Purkinje cell (primary cell): ENCODE results near the gene DHX16. TPM values are rescaled to one million over a fixed set of nuclear protein-coding genes. Genes with fewer than 3 reads are reported as not detected.

ENCODE experiments used
- polyA plus RNA-seq: library from polyadenylated mRNA; unstranded; fragments of >200 nt; fragmentation: Nextera tagmentation; gene quantifications from 2 replicates; pipeline ENCODE4 v1.2.1, GENCODE V29; 2014

The DHX16 gene
- polyA plus RNA-seq: 6.8 and 13.8 TPM in 2 replicates

DNA sequence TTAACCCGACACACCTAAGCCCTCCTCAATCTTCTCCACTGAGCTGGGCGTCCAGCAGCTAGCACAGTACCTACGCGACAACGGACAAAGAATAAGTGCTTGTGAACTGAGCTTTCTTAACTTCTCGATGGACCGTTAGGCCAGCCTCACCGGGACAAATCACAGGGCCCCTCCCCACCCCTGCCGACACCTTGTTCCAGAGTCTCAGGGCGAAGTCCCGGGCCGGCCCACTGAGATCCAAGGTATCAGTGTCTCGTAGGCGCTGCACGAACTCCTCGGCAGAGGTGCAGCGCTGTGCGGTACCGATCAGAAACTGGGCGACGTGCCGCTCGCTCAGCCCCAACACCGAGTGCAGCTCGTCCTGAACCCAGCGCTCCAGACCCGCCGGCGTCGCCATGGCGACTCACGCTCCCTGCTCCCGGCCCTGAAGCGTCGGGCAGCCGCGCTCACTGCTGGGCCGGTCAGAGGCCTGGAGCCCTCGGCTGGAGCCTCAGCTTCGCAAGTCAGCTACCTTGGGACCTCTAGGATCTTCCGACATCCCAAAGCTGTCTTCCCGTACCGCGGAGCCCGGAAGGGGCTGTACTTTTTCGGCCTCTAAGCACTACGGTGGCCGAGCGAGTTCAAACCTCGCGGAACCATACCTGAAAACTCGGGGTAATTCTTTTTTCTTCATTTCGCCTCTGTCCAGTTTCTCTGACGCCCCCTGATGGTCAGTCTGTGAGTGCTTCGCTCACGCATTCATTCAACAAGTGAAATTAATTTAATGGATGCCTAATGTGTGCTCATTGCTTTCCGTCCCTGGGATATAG lies at the start of gene DHX16:
Gene DHX16, minus strand, starts transcription at position 562 of the 809 bp plus-strand sequence. Its CDS starts 165 bp downstream, at position 397.

DNA sequence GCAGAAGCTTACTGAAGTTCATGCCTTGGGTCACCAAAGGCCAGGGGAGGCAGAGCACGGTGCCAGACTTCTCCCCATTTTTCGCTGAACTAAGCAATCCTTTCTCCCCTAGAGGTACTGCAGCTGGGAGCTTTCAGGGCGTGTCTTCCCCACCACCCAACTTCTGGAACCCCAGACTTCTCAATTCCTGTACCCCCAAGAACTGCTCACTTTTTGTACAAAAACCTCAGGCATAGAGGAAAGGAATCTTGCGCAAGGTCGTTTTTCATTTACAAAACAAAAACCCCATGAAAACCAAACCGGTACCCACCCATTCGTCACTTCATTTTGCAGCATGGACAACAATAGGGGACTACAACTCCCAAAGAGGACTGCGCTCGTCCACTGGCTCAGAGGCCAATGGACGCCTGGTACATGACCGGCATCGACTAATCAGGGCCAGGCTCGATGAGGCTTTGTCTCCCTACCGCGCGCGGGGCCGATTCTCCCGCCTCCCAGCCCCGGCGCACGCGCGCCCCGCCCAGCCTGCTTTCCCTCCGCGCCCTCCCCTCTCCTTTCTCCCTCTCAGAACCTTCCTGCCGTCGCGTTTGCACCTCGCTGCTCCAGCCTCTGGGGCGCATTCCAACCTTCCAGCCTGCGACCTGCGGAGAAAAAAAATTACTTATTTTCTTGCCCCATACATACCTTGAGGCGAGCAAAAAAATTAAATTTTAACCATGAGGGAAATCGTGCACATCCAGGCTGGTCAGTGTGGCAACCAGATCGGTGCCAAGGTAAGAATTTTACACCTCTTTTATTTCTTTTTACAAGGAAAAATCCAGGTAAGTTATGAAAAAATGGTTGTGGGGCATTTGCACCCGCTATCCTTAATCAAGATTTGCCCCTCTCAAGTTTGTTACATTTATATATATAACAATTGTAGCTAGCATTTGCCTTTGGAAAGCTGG lies 47.3 kb upstream of the DHX16 start, which contains the start of gene TUBB:
Gene TUBB, plus strand, starts transcription at position 562 of the 947 bp plus-strand sequence. Its CDS starts 155 bp downstream, at position 717.

DNA sequence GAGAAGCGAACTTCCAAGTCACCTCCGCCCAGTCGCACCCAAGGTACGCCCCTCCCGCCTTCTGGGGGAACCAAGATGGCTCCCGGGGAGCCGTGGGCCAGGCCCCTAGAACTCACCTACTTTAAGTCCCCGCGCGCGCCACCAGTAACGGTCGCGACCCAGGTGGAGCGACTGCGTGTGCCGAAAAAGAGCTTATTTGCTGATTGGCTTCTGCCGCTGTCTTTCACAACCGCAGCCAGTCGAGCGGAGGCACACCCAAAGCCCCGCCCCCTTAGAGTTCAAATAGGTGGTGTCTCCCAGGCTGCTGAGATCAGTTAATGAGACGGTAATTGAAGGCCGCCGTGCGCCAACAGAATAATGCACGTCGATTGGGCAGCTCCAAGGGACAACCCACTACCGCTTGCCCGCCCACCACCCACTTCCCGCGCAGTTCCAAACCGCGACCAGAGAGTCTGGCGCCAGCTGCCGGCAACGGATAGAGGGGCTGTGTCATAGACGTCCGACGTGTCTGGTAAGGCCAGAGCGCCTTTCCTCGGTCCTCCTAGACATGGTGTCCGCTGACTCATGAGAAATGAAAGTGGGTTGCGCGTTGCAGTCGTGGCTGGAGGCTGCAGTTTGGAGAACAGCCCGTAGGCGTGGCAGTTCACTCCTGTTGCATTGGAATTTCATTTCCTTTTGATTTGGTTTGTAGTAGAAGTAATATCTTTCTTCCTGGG lies 44.5 kb upstream of the DHX16 start, which contains the start of gene MDC1:
Gene MDC1, minus strand, starts transcription at position 153 of the 716 bp plus-strand sequence. CDS start 2,106 bp downstream, outside the sequence.

DNA sequence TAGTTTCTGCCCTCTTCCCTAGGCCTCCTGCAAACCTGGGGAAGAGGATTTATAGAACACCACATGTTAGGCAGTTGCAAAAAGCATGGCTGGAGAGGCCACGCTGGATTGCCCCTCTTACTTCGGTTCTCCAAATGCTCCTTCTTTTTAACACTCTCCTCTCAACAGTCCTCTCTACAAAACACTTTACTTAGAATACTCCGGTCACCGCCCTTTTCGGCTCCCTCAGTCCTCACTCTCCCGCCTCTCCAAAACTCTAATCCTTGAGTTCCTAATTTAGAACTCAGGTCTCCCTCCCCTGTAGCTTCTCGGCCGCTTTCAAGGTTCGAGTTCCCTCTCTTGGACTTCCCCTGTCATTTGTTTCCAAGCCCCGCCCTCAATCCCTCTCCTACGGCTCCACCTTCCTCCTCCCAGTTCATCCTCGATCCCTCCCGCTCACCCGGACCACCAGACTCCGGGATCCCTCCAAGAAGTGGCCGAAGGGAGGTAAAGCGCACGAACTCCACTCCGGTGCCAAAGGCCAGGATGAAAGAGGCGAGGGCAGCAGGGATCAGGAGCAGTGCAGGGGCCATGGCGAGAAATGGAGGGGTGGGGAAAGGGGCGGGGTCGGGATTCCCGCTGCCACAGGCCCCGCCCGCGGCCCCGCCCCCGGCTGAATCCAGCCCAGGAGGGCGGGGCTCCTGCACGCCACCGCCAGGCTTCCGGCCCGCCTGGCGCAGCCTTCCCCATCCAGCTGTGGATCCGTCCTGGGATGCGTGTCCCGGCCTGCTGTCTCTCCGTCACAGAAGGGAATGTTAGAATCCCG lies 17.8 kb upstream of the DHX16 start, which contains the start of gene NRM:
Gene NRM, minus strand, starts transcription at position 582 of the 805 bp plus-strand sequence. Its CDS starts 10 bp downstream, at position 572.

DNA sequence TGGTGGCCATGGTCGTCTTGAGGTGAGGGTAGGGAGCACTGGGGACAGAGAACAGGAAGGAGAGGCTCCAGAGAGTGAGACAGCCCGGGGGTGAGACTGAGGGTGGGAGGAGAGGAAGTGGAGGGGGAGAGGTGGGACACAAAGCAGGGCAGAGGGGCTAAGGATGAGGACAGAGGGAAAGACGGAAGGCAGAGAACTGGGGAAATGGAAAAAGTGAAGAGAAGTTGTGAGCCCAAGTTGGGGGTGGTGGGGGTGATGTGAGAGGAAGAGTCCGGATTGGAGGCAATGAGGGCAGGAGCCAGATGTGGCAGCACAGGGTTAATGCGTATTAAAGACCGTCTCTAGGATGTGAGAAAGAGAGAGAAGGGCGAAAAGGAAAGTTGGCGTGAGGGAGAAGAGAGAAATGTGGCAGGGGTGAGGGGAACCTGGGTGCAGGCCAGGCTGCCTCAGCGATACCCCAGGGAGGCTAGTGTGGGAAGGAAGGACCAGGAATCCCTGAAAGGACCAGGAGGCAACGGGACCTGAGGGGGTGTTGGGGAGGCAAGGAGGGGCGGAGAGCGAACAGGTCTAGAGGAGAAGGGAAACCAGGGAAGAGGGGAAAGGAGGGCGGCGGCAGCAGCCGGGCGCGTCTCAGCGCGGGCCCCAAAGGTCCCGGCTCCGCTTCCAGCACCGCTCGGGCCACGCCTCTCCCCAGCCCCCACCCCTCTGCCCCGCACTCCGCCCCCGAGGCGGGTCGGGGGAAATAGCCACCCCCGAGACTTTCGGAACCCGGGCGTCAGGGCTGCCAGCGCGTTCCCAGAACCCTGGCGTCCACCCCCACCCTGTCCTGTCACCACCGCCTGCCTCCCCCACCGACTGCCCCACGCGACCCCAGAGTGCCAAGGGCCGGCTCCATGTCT lies 13.5 kb upstream of the DHX16 start, which contains the start of gene PPP1R18:
Gene PPP1R18, minus strand, starts transcription at position 637 of the 899 bp plus-strand sequence. Its CDS starts 627 bp downstream, at position 10.

DNA sequence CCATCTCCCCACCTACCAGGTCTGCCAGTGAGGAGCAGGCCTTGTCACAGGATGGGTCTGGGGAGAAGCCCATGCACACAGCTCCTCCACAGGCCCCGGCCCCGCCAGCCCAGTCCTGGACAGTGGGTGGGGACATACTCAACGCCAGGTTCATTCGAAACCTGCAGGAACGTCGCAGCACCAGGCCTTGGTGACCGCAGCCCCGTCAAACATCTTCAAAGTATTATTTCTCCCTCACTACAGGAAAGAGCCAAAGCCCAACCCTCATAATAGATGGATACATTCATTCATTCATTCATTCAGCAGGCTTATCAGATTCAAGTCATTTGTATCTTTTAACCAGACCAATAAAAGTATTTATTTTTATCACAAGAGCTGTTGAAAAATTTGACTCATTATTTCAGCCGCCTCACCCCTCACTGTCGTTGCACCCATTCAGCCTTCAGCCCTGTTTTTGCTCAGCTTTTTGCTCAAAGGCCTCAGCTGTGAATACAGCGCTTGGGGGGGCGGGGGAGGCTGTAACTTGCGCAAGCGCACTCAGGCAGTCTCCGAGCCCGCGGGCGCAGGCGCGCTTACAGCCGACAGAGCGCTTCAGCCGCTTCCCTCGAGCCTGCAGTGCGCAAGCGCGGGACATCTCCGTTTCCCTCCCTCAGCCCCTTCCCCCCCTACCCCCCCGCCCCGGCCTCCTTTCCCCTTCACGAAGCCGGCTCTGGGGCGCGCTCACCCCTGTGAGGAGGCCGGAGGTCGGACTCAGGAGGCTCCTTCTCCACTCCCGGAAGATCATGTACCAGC lies 26.2 kb downstream of the DHX16 start, which contains the start of gene C6orf136:
Gene C6orf136, plus strand, starts transcription at position 684 of the 792 bp plus-strand sequence. Its CDS starts 99 bp downstream, at position 783.

DNA sequence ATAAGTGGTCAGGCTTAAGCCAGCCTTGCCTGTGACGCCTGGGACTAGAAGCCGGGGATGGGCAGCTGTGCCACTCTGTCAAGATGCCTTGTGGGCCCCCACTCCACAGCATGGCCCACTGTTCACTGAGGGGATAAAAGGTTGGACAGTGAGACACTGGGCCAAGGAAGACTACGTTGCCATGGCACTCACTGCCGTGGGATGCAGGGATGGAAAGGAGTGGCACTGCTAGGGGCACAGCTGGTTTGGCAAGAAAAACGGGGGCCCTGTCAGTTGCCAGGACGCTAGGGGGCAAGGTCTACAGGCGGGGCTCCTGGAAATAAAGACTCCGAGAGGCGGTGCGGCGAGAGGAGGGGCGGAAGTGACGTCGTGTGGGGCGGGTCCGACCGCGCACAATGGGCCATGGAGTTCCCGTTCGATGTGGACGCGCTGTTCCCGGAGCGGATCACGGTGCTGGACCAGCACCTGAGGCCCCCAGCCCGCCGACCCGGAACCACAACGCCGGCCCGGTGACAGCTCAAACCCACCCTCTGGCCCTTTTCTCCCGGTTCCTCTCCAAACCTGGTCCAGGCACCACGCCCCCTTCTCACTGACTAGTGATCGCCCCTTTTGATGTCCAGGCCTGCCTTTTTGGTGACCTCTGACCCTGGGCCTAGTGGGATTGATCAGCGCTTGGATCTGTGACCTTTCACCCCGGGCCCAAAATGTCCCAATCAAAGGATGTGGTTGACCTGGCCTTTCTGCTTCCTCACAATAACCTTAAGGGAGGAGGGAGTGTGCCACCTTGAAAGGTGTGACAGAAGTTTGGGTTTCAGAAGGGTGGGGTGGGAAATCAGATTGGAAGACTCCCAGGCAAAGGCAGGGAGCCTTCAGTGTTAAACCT lies 46.1 kb downstream of the DHX16 start, which contains the start of gene ATAT1:
Gene ATAT1, plus strand, starts transcription at position 391 of the 883 bp plus-strand sequence.

DNA sequence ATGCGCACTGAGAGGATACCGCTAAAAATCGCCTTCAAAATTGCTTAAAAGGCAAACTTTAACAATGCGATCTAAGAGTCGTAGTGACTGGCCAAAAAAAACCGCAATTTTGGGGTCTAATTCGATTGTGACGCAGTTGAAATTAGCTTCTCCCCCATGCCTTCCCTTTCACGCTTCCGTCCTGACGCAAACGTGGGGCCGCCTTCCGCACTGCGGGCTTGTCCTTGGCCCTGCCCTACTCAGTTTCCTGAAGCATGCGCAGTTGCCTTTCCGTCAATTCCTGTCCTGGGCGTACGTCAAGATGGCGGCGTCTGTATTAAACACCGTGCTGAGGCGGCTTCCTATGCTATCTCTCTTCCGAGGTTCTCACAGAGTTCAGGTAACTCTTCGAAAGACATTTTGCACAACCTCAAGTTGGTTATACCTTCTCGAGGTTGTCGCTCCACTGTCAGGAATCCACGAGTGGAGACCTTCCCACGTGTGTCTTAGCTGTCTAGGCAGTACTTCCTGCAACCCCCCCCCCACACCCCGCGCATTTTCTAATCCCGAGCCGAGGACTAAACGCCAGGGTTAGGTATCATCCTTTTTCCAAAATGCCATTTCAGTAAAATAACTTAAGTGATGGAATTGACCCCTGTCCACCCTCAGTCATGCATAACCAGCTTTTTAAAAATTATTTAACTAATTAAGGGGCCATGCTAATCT lies 55.1 kb downstream of the DHX16 start, which contains the start of gene MRPS18B:
Gene MRPS18B, plus strand, starts transcription at position 276 of the 705 bp plus-strand sequence. Its CDS starts 26 bp downstream, at position 302.

DNA sequence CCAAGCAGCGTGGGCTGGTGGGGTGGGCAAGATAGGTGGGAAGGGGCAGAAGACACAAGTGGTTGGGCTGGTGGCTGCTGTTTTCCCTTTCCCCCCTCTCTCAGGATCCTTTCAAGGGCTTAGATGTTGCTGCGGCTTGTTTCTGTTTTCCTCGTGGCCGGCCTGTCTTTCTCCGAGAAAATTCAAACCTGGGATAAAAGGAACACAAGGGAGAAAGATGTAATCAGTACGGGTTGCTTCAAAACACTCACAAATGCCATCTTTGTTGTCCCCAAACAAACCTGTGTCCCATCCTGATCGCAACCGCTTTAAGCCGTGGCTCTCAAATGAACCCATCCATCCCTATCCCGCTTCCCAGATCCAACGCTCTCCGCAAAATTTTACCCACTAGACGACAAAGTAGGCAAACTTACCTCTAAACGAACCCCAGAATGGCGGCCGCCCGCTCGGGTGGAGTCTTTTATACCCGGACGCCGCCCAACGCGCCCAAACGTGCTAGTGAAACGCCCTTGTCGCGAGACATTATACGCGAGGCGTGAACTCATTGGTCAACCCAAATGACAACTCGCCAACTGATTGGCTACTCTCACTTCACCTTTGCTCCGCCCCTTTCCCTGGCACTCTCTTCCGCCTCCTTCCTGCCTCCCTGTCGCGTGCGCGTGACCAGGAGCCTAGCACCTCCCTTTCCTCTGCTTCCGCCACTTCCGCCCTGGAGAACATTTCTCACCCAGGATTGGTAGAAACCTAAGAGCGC lies 55.8 kb downstream of the DHX16 start, which contains the start of gene PPP1R10:
Gene PPP1R10, minus strand, starts transcription at position 433 of the 754 bp plus-strand sequence. CDS start 7,299 bp downstream, outside the sequence.

Other genes starting within 250 kb of the DHX16 start
- gene HLA-E, start 183.5 kb downstream of the DHX16 start, polyA plus RNA-seq: 1.2 and 1.7 TPM in 2 replicates
- 7.4 and 8.5 TPM in 2 replicates for gene GNL1, start 116.5 kb downstream of the DHX16 start, polyA plus RNA-seq
- 5.1 and 9.6 TPM in 2 replicates for gene PRR3, start 115.7 kb downstream of the DHX16 start, polyA plus RNA-seq
- 82.3 and 83.9 TPM in 2 replicates for gene ABCF1, start 101.6 kb downstream of the DHX16 start, polyA plus RNA-seq
- gene PPP1R10, start 55.8 kb downstream of the DHX16 start, polyA plus RNA-seq: 28.5 and 31.5 TPM in 2 replicates
- gene MRPS18B, start 55.2 kb downstream of the DHX16 start, polyA plus RNA-seq: 44.7 and 48.8 TPM in 2 replicates
- gene ATAT1, start 46.1 kb downstream of the DHX16 start, polyA plus RNA-seq: 18.2 and 19.7 TPM in 2 replicates
- gene C6orf136, start 25.9 kb downstream of the DHX16 start, polyA plus RNA-seq: 148 and 276 TPM in 2 replicates
- 1.7 and 1.9 TPM in 2 replicates for gene PPP1R18, start 13.6 kb upstream of the DHX16 start, polyA plus RNA-seq
- 0.53 and 1.5 TPM in 2 replicates for gene NRM, start 18.0 kb upstream of the DHX16 start, polyA plus RNA-seq
- gene MDC1, start 44.3 kb upstream of the DHX16 start, polyA plus RNA-seq: 1.9 and 5.6 TPM in 2 replicates
- gene TUBB, start 47.3 kb upstream of the DHX16 start, polyA plus RNA-seq: 159 and 174 TPM in 2 replicates
- 34.3 and 35.3 TPM in 2 replicates for gene FLOT1, start 69.7 kb upstream of the DHX16 start, polyA plus RNA-seq
- gene IER3, start 71.5 kb upstream of the DHX16 start, polyA plus RNA-seq: 2.5 and 2.7 TPM in 2 replicates
- gene DDR1, start 211.5 kb upstream of the DHX16 start, polyA plus RNA-seq: 1.7 and 2.1 TPM in 2 replicates
- 1.7 TPM in 1 of 2 replicates, not detected in the other for gene GTF2H4, start 235.2 kb upstream of the DHX16 start, polyA plus RNA-seq
- gene VARS2, start 241.2 kb upstream of the DHX16 start, polyA plus RNA-seq: 1.0 and 1.6 TPM in 2 replicates